Caco-2 (cell line): Measurements from ENCODE around the gene TDRD10. TPM values are rescaled to one million over a fixed set of nuclear protein-coding genes. Genes with fewer than 3 reads are reported as not detected.

Experiments used
- BruUV-seq: library from RNA; stranded (reverse); fragments of 400-500 nt; replicated peaks from 2 replicates; lab custom pipeline; 2021; lab: Mats Ljungman, UMichigan
- CTCF ChIA-PET: fragments of 300-600 bp; sonication (Branson Sonifier 250); formaldehyde crosslinking; loops from one replicate; lab custom pipeline; 2022; ENCODE audit warnings: antibody characterized with exemption; lab: Charles Lee
- POLR2A ChIA-PET: fragments of 300-600 bp; sonication (Branson Sonifier 250); formaldehyde crosslinking; loops from one replicate; lab custom pipeline; 2022; ENCODE audit warnings: antibody characterized with exemption; lab: Charles Lee
- DNase-seq, 2 experiments: peaks; one replicate each; pipeline versions ENCODE4 v3.0.0 to v3.0.0-alpha.2; 2020 to 2022
- H3K27me3 ChIP-seq: replicated peaks from 2 replicates; pipeline ENCODE4 v1.6.0; 2011; ENCODE audit warnings: low read length; ENCODE audit not compliant: control insufficient read depth, insufficient read depth
- H3K36me3 ChIP-seq: 2 replicates; pipeline ENCODE4 v1.5.1; 2011; ENCODE audit warnings: low read length; ENCODE audit not compliant: control insufficient read depth, insufficient read depth
- H3K4me1 ChIP-seq: fragments of 250-450 bp; sonication (Bioruptor Pico); 2 replicates; pipeline ENCODE4 v1.5.1; 2020; ENCODE audit warnings: mild to moderate bottlenecking
- H3K4me3 ChIP-seq: 2 replicates; pipeline ENCODE4 v1.5.1; 2011; ENCODE audit warnings: low read depth, mild to moderate bottlenecking, control low read depth, low read length
- H3K9me3 ChIP-seq: fragments of 250-450 bp; sonication (Bioruptor Pico); 2 replicates; pipeline ENCODE4 v1.5.1; 2020; ENCODE audit warnings: mild to moderate bottlenecking, moderate library complexity
- H3K27ac Mint-ChIP-seq: one replicate; pipeline ENCODE4 v1.8.0; 2022; ENCODE audit warnings: mixed read lengths; ENCODE audit not compliant: unreplicated experiment
- H3K27me3 Mint-ChIP-seq: one replicate; pipeline ENCODE4 v1.8.0; 2022; ENCODE audit warnings: mixed read lengths; ENCODE audit not compliant: insufficient read depth, unreplicated experiment
- H3K36me3 Mint-ChIP-seq: one replicate; pipeline ENCODE4 v1.8.0; 2022; ENCODE audit warnings: mild to moderate bottlenecking, mixed read lengths; ENCODE audit not compliant: insufficient read depth, unreplicated experiment
- H3K4me1 Mint-ChIP-seq: one replicate; pipeline ENCODE4 v1.8.0; 2022; ENCODE audit warnings: low read depth, mixed read lengths; ENCODE audit not compliant: unreplicated experiment
- H3K4me3 Mint-ChIP-seq: one replicate; pipeline ENCODE4 v1.8.0; 2022; ENCODE audit warnings: mild to moderate bottlenecking, moderate library complexity, mixed read lengths; ENCODE audit not compliant: unreplicated experiment
- H3K9me3 Mint-ChIP-seq: one replicate; pipeline ENCODE4 v1.8.0; 2022; ENCODE audit warnings: mixed read lengths; ENCODE audit not compliant: unreplicated experiment
- CTCF ChIP-seq, 2 experiments: fragments of 200-600 bp in 1 of 2; IDR thresholded peaks; 1 replicate in 1 of 2; 2 replicates in 1 of 2; pipeline versions ENCODE4 v1.5.1 to v1.8.0; 2011 to 2022; ENCODE audit warnings: antibody characterized with exemption in 1 of 2, control low read depth in 1 of 2, inconsistent platforms in 1 of 2, low read depth in 1 of 2, low read length in 1 of 2, mild to moderate bottlenecking in 1 of 2, moderate library complexity in 1 of 2; ENCODE audit not compliant: insufficient read depth in 1 of 2, severe bottlenecking in 1 of 2, unreplicated experiment in 1 of 2
- intact Hi-C: fragments of 100-400 bp; cut with micrococcal nuclease; formaldehyde crosslinking; loops from one replicate; pipeline ENCODE4 v1.10.0; 2022; ENCODE audit not compliant: unreplicated experiment
- total RNA-seq: library from RNA; stranded (reverse); gene quantifications from 2 replicates; pipeline ENCODE4 v1.2.3, GENCODE V29; 2022

TDRD10 gene
- total RNA-seq, 1 experiment from 2014 or later: not detected

GRCh38 chr1:154556422-154556821, 54.4 kb downstream of the TDRD10 start:
- Histone ChIP-seq H3K4me3 (no peak overlapping the region; the same call in 1 of the 2 replicates), H3K36me3 (peaks cover 13% of the 10 kb centered on the region), H3K4me1 (peaks cover 13% of the 10 kb centered on the region), H3K27me3 (no peaks in the 10 kb centered on the region), H3K9me3 (no peaks in the 10 kb centered on the region)
- intact Hi-C loops: no loop called here
- Mint-ChIP-seq H3K27me3 (no peaks in the 10 kb centered on the region), H3K4me3 (peak overlapping the region; percentile 90), H3K4me1 (peaks cover 13% of the 10 kb centered on the region), H3K9me3 (no peaks in the 10 kb centered on the region), H3K36me3 (peaks cover 66% of the 10 kb centered on the region), H3K27ac (no peak overlapping the region)
- POLR2A ChIA-PET: no interaction called here
- no peak for TF ChIP-seq CTCF (IDR thresholded peaks at IDR 0.05; ENCODE audit: insufficient read depth in 1 of 2, low read depth in 1 of 2, low read length in 1 of 2, severe bottlenecking in 1 of 2, unreplicated experiment in 1 of 2)
- no TSS peak for BruUV-seq
- no peak for DNase-seq
- CTCF ChIA-PET: no interaction called here

- BruUV-seq: no TSS peak
- Mint-ChIP-seq H3K4me1 (peaks cover 13% of the 10 kb centered on the region), H3K9me3 (no peaks in the 10 kb centered on the region), H3K36me3 (peaks cover 57% of the 10 kb centered on the region), H3K27me3 (no peaks in the 10 kb centered on the region), H3K27ac (peak overlapping the region; percentile 91), H3K4me3 (peak overlapping the region; percentile 90)
- peaks cover 13% of the 10 kb centered on the region for H3K4me1 ChIP-seq
- intact Hi-C loops: no loop called here
- H3K9me3 ChIP-seq: no peaks in the 10 kb centered on the region
- peak overlapping the region; percentile 85 for H3K4me3 ChIP-seq
- TF ChIP-seq CTCF (IDR thresholded peaks at IDR 0.05; ENCODE audit: insufficient read depth in 1 of 2, low read depth in 1 of 2, low read length in 1 of 2, severe bottlenecking in 1 of 2, unreplicated experiment in 1 of 2): no peak
- DNase-seq: no peak
- ChIA-PET POLR2A (no interaction called here), CTCF (no interaction called here)
- H3K27me3 ChIP-seq: no peaks in the 10 kb centered on the region
- H3K36me3 ChIP-seq: peaks cover 12% of the 10 kb centered on the region
Measured at GRCh38 chr1:154557248-154557938, 55.4 kb downstream of the TDRD10 start.

- DNase-seq: peak in 1 of 2 experiments; percentile 62
- H3K9me3 ChIP-seq: no peaks in the 10 kb centered on the region
- H3K4me1 ChIP-seq: peaks cover 13% of the 10 kb centered on the region
- ChIA-PET CTCF (no interaction called here), POLR2A (no interaction called here)
- no TSS peak for BruUV-seq
- H3K4me3 ChIP-seq: peak within 1 kb of the TSS; percentile 85
- Mint-ChIP-seq H3K36me3 (peaks cover 49% of the 10 kb centered on the region), H3K4me1 (peaks cover 13% of the 10 kb centered on the region), H3K27me3 (no peaks in the 10 kb centered on the region), H3K4me3 (peak within 1 kb of the TSS; percentile 90), H3K27ac (peak within 1 kb of the TSS; percentile 91), H3K9me3 (no peaks in the 10 kb centered on the region)
- no peaks in the 10 kb centered on the region for H3K27me3 ChIP-seq
- no peak for TF ChIP-seq CTCF (IDR thresholded peaks at IDR 0.05; ENCODE audit: insufficient read depth in 1 of 2, low read depth in 1 of 2, low read length in 1 of 2, severe bottlenecking in 1 of 2, unreplicated experiment in 1 of 2)
- intact Hi-C loops: loop anchor here (1.0 to 2.0 kb wide), 6 partner anchors 50 to 443 kb away; partner anchors contain the start of genes ADAR and KCNN3
- peaks cover 9% of the 10 kb centered on the region for H3K36me3 ChIP-seq
Measured at GRCh38 chr1:154557939-154558719, 56.1 kb downstream of the TDRD10 start, which contains the start of gene UBE2Q1. TSS of gene UBE2Q1 (minus strand) at chr1:154558662. CDS start at chr1:154558553, 109 bp downstream.
